ENCODE results near the gene XBP1.

DNA sequence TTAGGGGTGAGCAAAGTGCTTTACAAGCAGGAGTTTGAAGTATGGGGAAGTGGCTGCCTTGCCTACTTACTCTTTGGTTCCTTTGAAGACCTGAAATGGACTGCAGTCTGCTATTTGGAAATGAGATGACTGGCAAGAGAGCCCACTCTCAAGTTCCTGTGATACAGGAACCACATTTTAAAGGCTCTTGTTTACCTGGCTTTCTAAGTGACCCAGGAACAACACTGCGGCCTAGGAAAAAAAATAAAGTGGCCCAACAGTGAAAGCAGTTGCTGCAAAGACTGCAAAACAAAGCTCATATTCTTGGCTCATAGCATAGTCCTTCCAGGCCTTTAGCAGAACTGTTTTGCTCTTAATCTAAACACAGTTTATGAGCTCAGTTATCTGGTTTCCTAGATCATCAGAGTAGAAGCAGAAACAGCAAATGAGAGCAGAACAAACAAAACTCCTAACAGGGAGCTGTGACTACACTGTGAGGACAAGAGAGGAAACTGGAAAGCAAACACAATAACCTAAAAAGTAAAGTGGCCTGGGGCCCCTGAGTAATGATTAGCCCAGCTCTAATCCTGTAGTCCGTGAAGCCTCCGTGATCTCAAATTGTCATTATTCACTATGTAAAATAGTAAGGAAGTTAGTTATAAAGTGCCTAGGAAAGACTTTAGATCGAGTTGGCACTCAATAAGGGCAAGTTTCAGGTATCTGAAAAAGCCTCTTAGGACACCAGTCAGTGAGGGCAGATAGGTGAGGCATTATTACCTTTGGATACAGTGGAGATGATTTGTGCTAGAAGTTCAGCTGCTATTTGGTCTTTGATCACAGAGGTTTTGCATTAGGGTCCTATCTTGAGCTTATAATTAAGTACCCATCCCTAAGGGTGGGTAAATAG lies 16.3 kb downstream of the XBP1 start:
- TF ChIP-seq POLR2A (IDR thresholded peaks at IDR 0.05; ENCODE audit: low read depth) (no peak), CTCF (IDR thresholded peaks at IDR 0.05) (no peak)

Data from esophagus muscularis mucosa (tissue), 3 donors.